WERI-Rb-1 (cell line): ENCODE measurements around the gene GOLIM4.
"Not testable (repeated sequence)": the region's sequence is repeated elsewhere in the genome, so short reads cannot be mapped to it uniquely, and the experiment has no call there.

Source experiments
- DNase-seq: peaks from one replicate; pipeline ENCODE4 v3.0.0-alpha.2; 2020
- H3K27ac ChIP-seq: fragments of 250-450 bp; sonication (Bioruptor Pico); 2 replicates; pipeline ENCODE4 v1.5.1; 2020; ENCODE audit warnings: mild to moderate bottlenecking, moderate library complexity
- H3K27me3 ChIP-seq: fragments of 250-450 bp; sonication (Bioruptor Pico); 2 replicates; pipeline ENCODE4 v1.5.1; 2021; ENCODE audit warnings: mild to moderate bottlenecking, low read depth, moderate library complexity; ENCODE audit not compliant: insufficient read depth, severe bottlenecking
- H3K36me3 ChIP-seq: fragments of 250-450 bp; sonication (Bioruptor Pico); 2 replicates; pipeline ENCODE4 v1.5.1; 2020; ENCODE audit warnings: mild to moderate bottlenecking, moderate library complexity
- H3K4me3 ChIP-seq: 2 replicates; pipeline ENCODE4 v1.5.1; 2011; ENCODE audit warnings: low read depth, mild to moderate bottlenecking, control low read depth, low read length
- H3K9me3 ChIP-seq: fragments of 250-450 bp; sonication (Bioruptor Pico); 2 replicates; pipeline ENCODE4 v1.5.1; 2021; ENCODE audit warnings: mild to moderate bottlenecking, moderate library complexity; ENCODE audit not compliant: severe bottlenecking
- CTCF ChIP-seq: IDR thresholded peaks from 2 replicates; pipeline ENCODE4 v1.5.1; 2011; ENCODE audit warnings: low read depth, mild to moderate bottlenecking, control low read depth, inconsistent platforms, low read length

The GOLIM4 gene

GRCh38 chr3:168061332-168061996 lies 34.3 kb downstream of the GOLIM4 start:
- TF ChIP-seq CTCF, result no peak
- no peaks in the 10 kb centered on the region for H3K9me3 ChIP-seq
- no peaks in the 10 kb centered on the region for H3K36me3 ChIP-seq
- no peak overlapping the region for H3K4me3 ChIP-seq
- no peak for DNase-seq
- no peaks in the 10 kb centered on the region for H3K27me3 ChIP-seq
- H3K27ac ChIP-seq, result no peak overlapping the region

DNA sequence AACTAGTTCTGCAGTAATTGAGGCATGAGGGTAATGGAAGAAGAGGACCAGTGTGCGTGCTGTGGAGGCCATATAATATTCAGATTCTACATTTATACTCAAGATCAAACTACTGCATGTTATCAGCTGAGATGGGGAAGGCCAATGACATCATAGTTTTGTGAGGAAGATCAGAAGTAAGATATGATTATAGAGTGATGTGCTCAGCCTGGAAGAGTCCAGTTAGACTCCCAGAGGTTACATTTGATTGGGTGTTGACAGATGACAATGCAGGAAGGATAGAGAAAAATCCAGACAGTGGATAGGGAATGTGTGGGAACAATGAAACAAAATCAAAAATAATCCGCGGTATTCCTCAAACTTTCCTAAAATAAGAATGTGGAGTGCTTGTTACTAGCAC lies 35.4 kb downstream of the GOLIM4 start:
- no peak overlapping the region for H3K27ac ChIP-seq
- H3K9me3 ChIP-seq, result no peaks in the 10 kb centered on the region
- no peaks in the 10 kb centered on the region for H3K27me3 ChIP-seq
- no peaks in the 10 kb centered on the region; the same call in 1 of the 2 replicates for H3K36me3 ChIP-seq
- TF ChIP-seq CTCF, result no peak
- DNase-seq, result no peak
- H3K4me3 ChIP-seq, result no peak overlapping the region

DNA sequence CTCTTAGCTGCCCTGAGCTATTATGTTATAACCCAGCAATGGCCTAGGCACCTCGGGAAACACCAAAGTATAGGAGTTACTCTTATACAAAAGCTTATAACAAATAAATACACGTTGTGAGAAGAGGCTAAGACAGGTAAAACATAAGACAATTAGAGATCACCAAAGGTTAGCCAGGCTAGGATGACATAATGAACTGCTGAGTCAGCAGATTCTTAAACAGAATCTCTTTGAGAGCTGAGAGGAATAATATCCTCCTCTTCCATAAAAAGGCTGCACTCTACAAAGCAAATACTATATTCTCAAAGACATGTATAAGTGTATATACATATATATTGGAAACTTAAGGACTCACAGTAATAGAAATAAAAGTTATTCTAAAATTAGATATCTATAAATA lies 37.2 kb downstream of the GOLIM4 start:
- no peak overlapping the region for H3K27ac ChIP-seq
- DNase-seq, result no peak
- no peaks in the 10 kb centered on the region for H3K27me3 ChIP-seq
- H3K36me3 ChIP-seq, result no peaks in the 10 kb centered on the region; the same call in 1 of the 2 replicates
- no peaks in the 10 kb centered on the region for H3K9me3 ChIP-seq
- no peak for TF ChIP-seq CTCF
- H3K4me3 ChIP-seq, result no peak overlapping the region

DNA sequence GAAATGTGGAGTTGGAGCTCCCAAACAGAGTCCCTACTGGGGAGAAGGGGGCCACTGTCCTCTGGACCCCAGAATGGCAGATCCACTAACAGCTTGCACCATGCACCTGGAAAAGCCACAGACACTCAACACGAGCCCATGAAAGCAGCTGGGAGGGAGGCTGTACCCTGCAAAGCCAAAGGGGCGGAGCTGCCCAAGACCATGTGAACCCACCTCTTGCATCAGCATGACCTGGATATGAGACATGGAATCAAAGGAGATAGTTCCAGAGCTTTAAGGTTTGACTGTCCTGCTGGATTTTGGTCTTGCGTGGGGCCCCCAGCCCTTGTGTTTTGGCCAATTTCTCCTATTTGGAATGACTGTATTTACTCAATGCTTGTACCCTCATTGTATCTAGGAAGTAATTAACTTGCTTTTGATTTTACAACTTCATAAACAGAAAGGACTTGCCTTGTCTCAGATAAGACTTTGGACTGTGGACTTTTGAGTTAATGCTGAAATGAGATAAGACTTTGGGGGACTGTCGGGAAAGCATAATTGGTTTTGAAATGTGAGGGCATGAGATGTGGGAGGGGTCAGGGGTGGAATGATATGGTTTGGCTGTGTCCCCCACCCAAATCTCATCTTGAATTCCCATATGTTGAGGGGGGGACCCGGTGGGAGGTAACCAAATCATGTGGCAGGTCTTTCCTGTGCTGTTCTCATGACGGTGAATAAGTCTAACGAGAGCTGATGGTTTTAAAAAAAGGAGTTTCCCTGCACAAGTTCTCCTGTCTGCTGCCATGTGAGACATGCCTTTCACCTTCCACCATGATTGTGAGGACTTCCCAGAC lies 39.1 kb downstream of the GOLIM4 start:
- H3K4me3 ChIP-seq, DNase-seq, H3K27ac ChIP-seq, H3K9me3 ChIP-seq, H3K27me3 ChIP-seq, H3K36me3 ChIP-seq: not testable (repeated sequence)

- Histone ChIP-seq H3K27me3 (no peaks in the 10 kb centered on the region), H3K9me3 (no peaks in the 10 kb centered on the region), H3K36me3 (no peaks in the 10 kb centered on the region; the same call in 1 of the 2 replicates), H3K4me3 (no peak overlapping the region), H3K27ac (no peak overlapping the region)
- TF ChIP-seq CTCF, result no peak
- DNase-seq, result no peak
Observed at GRCh38 chr3:168054447-168054846, 41.3 kb downstream of the GOLIM4 start.

- no peak overlapping the region for H3K27ac ChIP-seq
- no peaks in the 10 kb centered on the region for H3K9me3 ChIP-seq
- no peaks in the 10 kb centered on the region; the same call in 1 of the 2 replicates for H3K36me3 ChIP-seq
- no peaks in the 10 kb centered on the region for H3K27me3 ChIP-seq
- no peak for DNase-seq
- no peak overlapping the region for H3K4me3 ChIP-seq
- TF ChIP-seq CTCF, result no peak
Observed at GRCh38 chr3:168053115-168053514, 42.6 kb downstream of the GOLIM4 start.
